Uterus (tissue), 4 donors: ENCODE measurements around the gene GOLT1A. TPM values are rescaled to one million over a fixed set of nuclear protein-coding genes. Genes with fewer than 3 reads are reported as not detected.

Experiments used
- DNase-seq, 2 donors: peaks; one replicate each; pipeline ENCODE4 v3.0.0-alpha.2; 2019 to 2020
- H3K27ac ChIP-seq, 2 donors: fragments of 200-600 bp; sonication (generic); 1 replicate in 1 of 2; 2 replicates in 1 of 2; pipeline ENCODE4 v1.5.1; 2016 to 2018
- H3K27me3 ChIP-seq, 2 donors: fragments of 200-600 bp; sonication (generic); one replicate each; pipeline ENCODE4 v1.5.1; 2018 to 2019; ENCODE audit warnings: control low read depth in 1 of 2
- H3K36me3 ChIP-seq, 2 donors: fragments of 200-600 bp; sonication (generic); one replicate each; pipeline ENCODE4 v1.5.1; 2019; ENCODE audit warnings: control low read depth in 1 of 2
- H3K4me1 ChIP-seq, 2 donors: fragments of 200-600 bp; sonication (generic); one replicate each; pipeline ENCODE4 v1.5.1; 2018 to 2019; ENCODE audit warnings: control low read depth in 1 of 2
- H3K4me3 ChIP-seq, 2 donors: fragments of 200-600 bp; sonication (generic); 1 replicate in 1 of 2; 2 replicates in 1 of 2; pipeline ENCODE4 v1.5.1; 2018 to 2019; ENCODE audit warnings: mild to moderate bottlenecking in 1 of 2
- H3K9me3 ChIP-seq, 2 donors: fragments of 200-600 bp; sonication (generic); one replicate each; pipeline ENCODE4 v1.5.1; 2019; ENCODE audit warnings: control low read depth in 1 of 2
- CTCF ChIP-seq, 4 experiments: fragments of 200-600 bp in 2 of 4; fragments of 450-650 bp in 2 of 4; sonication (generic) in 2 of 4; IDR thresholded peaks; one replicate each; pipeline ENCODE4 v1.5.1; 2016 to 2019; ENCODE audit warnings: antibody characterized with exemption in 4 of 4, mild to moderate bottlenecking in 2 of 4, moderate library complexity in 1 of 4
- POLR2A ChIP-seq, 2 donors: fragments of 450-650 bp; IDR thresholded peaks; one replicate each; pipeline ENCODE4 v1.6.1; 2016; ENCODE audit warnings: antibody characterized with exemption in 2 of 2, mild to moderate bottlenecking in 1 of 2, moderate library complexity in 1 of 2
- intact Hi-C: fragments of 100-400 bp; cut with DNase I; formaldehyde crosslinking; loops from one replicate; pipeline ENCODE4 v1.15.1; 2023; ENCODE audit warnings: low total_unique reads
- total RNA-seq, 4 donors: library from RNA; depleted of rRNA in 3 of 4; stranded (reverse); fragments of >200 nt in 3 of 4; gene quantifications; one replicate each; pipeline versions ENCODE4 v1.1.0 to v1.2.4, GENCODE V29; 2014 to 2023
- donor health status: DM: yes; HTN: yes; CAD: no.

Gene GOLT1A
- total RNA-seq, 4 donors from 2014 or later: 0.52 TPM; not detected in 3

DNA sequence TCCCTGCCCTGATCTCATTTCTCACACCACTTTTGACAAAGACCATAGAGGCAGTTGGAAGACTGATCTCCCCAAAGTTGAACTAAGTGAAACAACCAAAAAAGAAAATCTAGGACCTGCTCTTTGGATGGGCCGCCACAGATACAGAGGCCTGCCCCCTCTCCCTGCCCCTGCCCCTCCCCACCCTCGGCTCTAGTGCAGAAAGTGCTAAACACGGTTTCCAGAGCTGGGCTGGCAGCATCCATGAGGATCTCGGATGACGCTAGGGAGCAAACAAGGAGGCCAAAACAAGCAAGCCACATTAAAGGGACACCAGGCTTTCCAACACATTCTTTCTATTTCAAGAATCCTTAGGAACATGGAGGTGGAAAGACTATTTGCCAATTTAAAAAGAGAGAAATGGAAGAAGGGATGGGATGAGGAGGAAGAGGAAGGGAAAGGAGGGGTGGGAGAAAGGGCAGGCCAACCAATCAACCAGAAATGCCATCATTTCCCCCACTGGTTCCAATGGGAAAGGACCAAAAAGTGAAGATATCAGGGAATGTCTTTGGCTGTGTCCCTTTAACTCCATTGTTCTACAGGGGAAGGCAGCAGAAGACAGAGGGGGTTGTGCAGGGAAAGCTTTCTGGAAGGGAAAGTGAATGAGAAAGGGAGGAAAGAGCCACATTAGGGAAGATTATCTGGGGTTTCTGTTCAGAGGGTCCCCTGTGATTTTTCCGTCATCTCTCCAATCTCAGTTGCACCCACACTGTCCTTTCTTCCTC, 38.3 kb upstream of the GOLT1A start:
- no peak for TF ChIP-seq CTCF (IDR thresholded peaks at IDR 0.05)
- no peak for TF ChIP-seq POLR2A (IDR thresholded peaks at IDR 0.05)
- intact Hi-C loops: no loop called here
- no peak for DNase-seq

GRCh38 chr1:204251286-204251685, 37.5 kb upstream of the GOLT1A start:
- no peaks in the 10 kb centered on the region for H3K9me3 ChIP-seq
- no peaks in the 10 kb centered on the region for H3K4me1 ChIP-seq
- DNase-seq: no peak
- TF ChIP-seq CTCF (IDR thresholded peaks at IDR 0.05) (no peak), POLR2A (IDR thresholded peaks at IDR 0.05) (no peak)
- no peak overlapping the region for H3K4me3 ChIP-seq
- intact Hi-C loops: no loop called here
- H3K36me3 ChIP-seq: no peaks in the 10 kb centered on the region
- no peaks in the 10 kb centered on the region for H3K27me3 ChIP-seq
- H3K27ac ChIP-seq: no peak overlapping the region

More for the DNA sequence above, 38.3 kb upstream of the GOLT1A start:
- H3K36me3 ChIP-seq: no peaks in the 10 kb centered on the region
- H3K4me3 ChIP-seq: no peak overlapping the region
- no peaks in the 10 kb centered on the region for H3K9me3 ChIP-seq
- no peaks in the 10 kb centered on the region for H3K4me1 ChIP-seq
- no peaks in the 10 kb centered on the region for H3K27me3 ChIP-seq
- H3K27ac ChIP-seq: no peak overlapping the region

DNA sequence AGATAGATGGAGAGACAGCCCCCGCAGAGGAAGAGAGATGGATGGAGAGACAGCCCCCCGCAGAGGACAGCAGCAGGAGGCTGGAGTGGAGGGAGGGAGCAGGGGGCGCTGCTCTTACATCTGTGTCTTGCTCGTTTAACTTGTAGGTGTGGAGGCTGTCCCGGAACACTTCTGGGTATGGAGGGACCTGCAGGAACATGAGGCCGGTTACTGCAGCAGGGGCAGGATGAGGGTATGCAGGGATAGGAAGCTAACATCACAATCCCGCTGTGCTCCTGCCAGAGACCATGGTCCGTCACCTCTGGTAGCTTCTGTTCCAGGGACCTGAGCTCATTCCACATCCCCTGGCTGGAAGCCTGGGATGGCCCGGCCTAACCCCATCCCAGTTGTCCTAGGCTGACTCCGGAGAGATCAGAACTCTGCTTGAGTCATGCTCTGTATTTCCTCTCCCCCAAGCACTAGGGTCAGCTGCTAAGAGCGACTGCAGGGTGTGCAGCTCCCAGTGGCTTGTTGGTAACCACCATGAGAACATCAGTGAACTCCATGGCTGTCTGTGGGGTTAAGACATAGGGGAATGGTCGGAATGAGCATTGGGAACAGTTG, 36.7 kb upstream of the GOLT1A start:
- TF ChIP-seq POLR2A (IDR thresholded peaks at IDR 0.05): no peak
- TF ChIP-seq CTCF (IDR thresholded peaks at IDR 0.05): no peak
- intact Hi-C loops: no loop called here
- H3K4me3 ChIP-seq: no peak overlapping the region
- H3K27ac ChIP-seq: no peak overlapping the region
- no peaks in the 10 kb centered on the region for H3K9me3 ChIP-seq
- no peaks in the 10 kb centered on the region for H3K27me3 ChIP-seq
- no peaks in the 10 kb centered on the region for H3K4me1 ChIP-seq
- DNase-seq: no peak
- no peaks in the 10 kb centered on the region for H3K36me3 ChIP-seq

DNA sequence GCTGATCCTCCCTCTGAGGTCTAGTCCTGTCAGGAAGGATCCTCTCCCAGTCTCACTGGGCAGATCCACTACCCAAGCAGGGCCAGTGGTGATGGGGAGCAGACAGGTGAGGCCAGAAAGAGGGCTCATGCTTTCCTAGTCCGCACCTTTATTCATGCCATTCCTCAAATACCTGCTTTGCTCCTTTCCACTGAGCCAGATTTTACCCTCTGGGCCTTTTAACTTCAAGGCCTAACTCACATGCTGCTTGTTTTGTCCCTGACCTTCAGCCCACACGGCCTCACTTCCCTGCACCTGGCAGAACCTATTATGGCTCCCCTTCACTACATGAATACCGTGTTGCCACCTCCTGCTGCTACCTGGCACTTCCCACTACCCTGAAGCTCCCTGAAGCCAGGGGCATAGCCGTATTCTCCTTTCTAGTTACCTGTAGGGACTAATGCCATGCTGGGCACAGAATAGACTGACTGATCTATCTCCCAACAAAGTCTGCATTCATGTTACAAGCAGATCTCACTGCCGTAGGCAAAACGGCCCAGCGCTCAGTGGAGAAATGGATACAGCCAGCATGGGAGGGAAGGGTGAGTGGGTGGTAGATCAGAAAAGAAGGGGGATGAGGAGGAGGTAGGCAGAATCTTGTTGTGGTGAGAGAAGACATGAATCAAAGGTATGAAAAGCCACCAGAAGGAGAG, 36.1 kb upstream of the GOLT1A start:
- TF ChIP-seq CTCF (IDR thresholded peaks at IDR 0.05): no peak
- TF ChIP-seq POLR2A (IDR thresholded peaks at IDR 0.05): no peak
- H3K36me3 ChIP-seq: no peaks in the 10 kb centered on the region
- H3K4me1 ChIP-seq: no peaks in the 10 kb centered on the region
- no peak for DNase-seq
- intact Hi-C loops: no loop called here
- H3K27ac ChIP-seq: no peak overlapping the region
- H3K4me3 ChIP-seq: no peak overlapping the region
- no peaks in the 10 kb centered on the region for H3K9me3 ChIP-seq
- H3K27me3 ChIP-seq: no peaks in the 10 kb centered on the region

GRCh38 chr1:204248954-204249353, 35.2 kb upstream of the GOLT1A start:
- Histone ChIP-seq H3K36me3 (no peaks in the 10 kb centered on the region), H3K4me1 (no peaks in the 10 kb centered on the region), H3K4me3 (no peak overlapping the region), H3K27me3 (no peaks in the 10 kb centered on the region), H3K9me3 (no peaks in the 10 kb centered on the region), H3K27ac (no peak overlapping the region)
- TF ChIP-seq POLR2A (IDR thresholded peaks at IDR 0.05) (no peak), CTCF (IDR thresholded peaks at IDR 0.05) (no peak)
- intact Hi-C loops: no loop called here
- DNase-seq: no peak
